Keratinocyte (primary cell): Measurements from ENCODE around the gene OR6C70. TPM values are rescaled to one million over a fixed set of nuclear protein-coding genes. Genes with fewer than 3 reads are reported as not detected.

Experiments used
- DNase-seq: peaks from one replicate; pipeline ENCODE4 v3.0.0-alpha.2; 2011; ENCODE audit warnings: low read depth, missing footprints, low spot score
- FAIRE-seq: peaks from 2 replicates; lab custom pipeline; 2011; peaks lifted over from hg19 to GRCh38; lab: Jason Lieb, UNC
- H2AFZ ChIP-seq: 2 replicates; pipeline ENCODE4 v1.6.0; 2012; ENCODE audit warnings: low read length, control low read depth, inconsistent platforms; ENCODE audit not compliant: control insufficient read depth
- H3K27ac ChIP-seq: 2 replicates; pipeline ENCODE4 v1.5.1; 2011; ENCODE audit warnings: low read length; ENCODE audit not compliant: control insufficient read depth, insufficient read depth
- H3K27me3 ChIP-seq: 3 replicates; pipeline ENCODE4 v1.6.0; 2011; ENCODE audit warnings: low read length; ENCODE audit not compliant: control insufficient read depth, insufficient read depth; ENCODE audit errors: extremely low read depth
- H3K36me3 ChIP-seq, 2 experiments: 2 replicates in 1 of 2; 3 replicates in 1 of 2; pipeline ENCODE4 v1.5.1; 2011; ENCODE audit warnings: low read length in 2 of 2, mild to moderate bottlenecking in 1 of 2; ENCODE audit not compliant: control insufficient read depth in 2 of 2, insufficient read depth in 2 of 2; ENCODE audit errors: extremely low read depth in 1 of 2
- H3K4me1 ChIP-seq: 3 replicates; pipeline ENCODE4 v1.5.1; 2011; ENCODE audit warnings: low read length; ENCODE audit not compliant: control insufficient read depth, insufficient read depth; ENCODE audit errors: extremely low read depth
- H3K4me2 ChIP-seq: 3 replicates; pipeline ENCODE4 v1.6.0; 2011; ENCODE audit warnings: low read depth, low read length; ENCODE audit not compliant: control insufficient read depth, insufficient read depth; ENCODE audit errors: extremely low read depth
- H3K4me3 ChIP-seq, 3 experiments: fragments of 200-600 bp in 1 of 3; sonication (generic) in 1 of 3; 2 replicates in 2 of 3; 3 replicates in 1 of 3; pipeline ENCODE4 v1.5.1; 2011 to 2016; ENCODE audit warnings: low read length in 3 of 3, mild to moderate bottlenecking in 3 of 3, control low read depth in 2 of 3, inconsistent platforms in 1 of 3, low read depth in 1 of 3, mixed read lengths in 1 of 3, mixed run types in 1 of 3, moderate library complexity in 1 of 3; ENCODE audit not compliant: control insufficient read depth in 2 of 3, insufficient read depth in 2 of 3; ENCODE audit errors: extremely low read depth in 1 of 3
- H3K79me2 ChIP-seq: 2 replicates; pipeline ENCODE4 v1.6.0; 2012; ENCODE audit warnings: low read length; ENCODE audit not compliant: control insufficient read depth, insufficient read depth
- H3K9ac ChIP-seq: 3 replicates; pipeline ENCODE4 v1.6.0; 2011; ENCODE audit warnings: low read length; ENCODE audit not compliant: control insufficient read depth, insufficient read depth; ENCODE audit errors: extremely low read depth
- H3K9me1 ChIP-seq: 3 replicates; pipeline ENCODE4 v1.6.0; 2011; ENCODE audit warnings: low read length; ENCODE audit not compliant: control insufficient read depth, insufficient read depth; ENCODE audit errors: extremely low read depth
- H3K9me3 ChIP-seq: 2 replicates; pipeline ENCODE4 v1.5.1; 2012; ENCODE audit warnings: low read depth, low read length; ENCODE audit not compliant: control insufficient read depth
- H4K20me1 ChIP-seq: 3 replicates; pipeline ENCODE4 v1.6.0; 2011; ENCODE audit warnings: low read length; ENCODE audit not compliant: control insufficient read depth, insufficient read depth; ENCODE audit errors: extremely low read depth
- CTCF ChIP-seq, 3 experiments: IDR thresholded peaks in 1 of 3; conservative IDR thresholded peaks in 1 of 3; optimal IDR thresholded peaks in 1 of 3; 2 replicates in 2 of 3; 3 replicates in 1 of 3; pipeline versions ENCODE3 to v1.5.1; 2011; ENCODE audit warnings: low read length in 3 of 3, mild to moderate bottlenecking in 3 of 3, moderate library complexity in 2 of 3, control low read depth in 1 of 3, inconsistent platforms in 1 of 3; ENCODE audit not compliant: insufficient read depth in 2 of 3; ENCODE audit errors: extremely low read depth in 1 of 3
- EZH2 ChIP-seq: IDR thresholded peaks from one replicate; pipeline ENCODE4 v1.6.1; 2012; ENCODE audit warnings: inconsistent platforms, mild to moderate bottlenecking, low read length, moderate library complexity
- dilution Hi-C: fragments of 300-500 bp; cut with MboI; formaldehyde crosslinking; loops from one replicate; pipeline ENCODE4 v1.7.0; 2020; ENCODE audit warnings: low sequenced_read_pairs; ENCODE audit not compliant: extremely low pct_ligation_motif_present
- polyA plus RNA-seq, 5 experiments: library from polyadenylated mRNA; depleted of rRNA in 3 of 5; stranded (reverse) in 3 of 5; stranded (forward) in 1 of 5; unstranded in 1 of 5; fragments of >200 nt; gene quantifications; 1 replicate in 1 of 5; 2 replicates in 3 of 5; 3 replicates in 1 of 5; pipeline versions ENCODE4 v1.2.1 to v1.2.3, GENCODE V29; 2011 to 2012; ENCODE audit warnings: missing spikeins in 2 of 5, low read depth in 1 of 5, low replicate concordance in 1 of 5

The OR6C70 gene
- polyA plus RNA-seq, 1 donor (not counting 4 experiments of a cell fraction or from before 2014, with no cell fraction given), result not detected

- Histone ChIP-seq H3K36me3 (no peaks in the 10 kb centered on the region), H3K79me2 (no peaks in the 10 kb centered on the region), H4K20me1 (no peaks in the 10 kb centered on the region), H3K4me2 (no peak overlapping the region), H2AFZ (no peak overlapping the region), H3K9me1 (no peaks in the 10 kb centered on the region), H3K4me1 (no peaks in the 10 kb centered on the region), H3K9me3 (no peaks in the 10 kb centered on the region), H3K4me3 (no peak overlapping the region), H3K27me3 (no peaks in the 10 kb centered on the region), H3K9ac (no peak overlapping the region), H3K27ac (no peak overlapping the region)
- dilution Hi-C loops, result no loop called here
- FAIRE-seq (no peak), DNase-seq (no peak)
- TF ChIP-seq CTCF (optimal IDR thresholded peaks at IDR 0.05 in 1 of 3, IDR thresholded peaks at IDR 0.05 in 1 of 3, conservative IDR thresholded peaks at IDR 0.05 in 1 of 3; ENCODE audit: extremely low read depth in 1 of 3, insufficient read depth in 2 of 3, low read length in 3 of 3), result no peak
- no peak for TF ChIP-seq EZH2
Measured at GRCh38 chr12:55472264-55472663, 2.3 kb upstream of the OR6C70 start.

GRCh38 chr12:55469291-55469690 lies 647 bp downstream of the OR6C70 start:
- FAIRE-seq, result no peak
- Histone ChIP-seq H3K27ac (no peak overlapping the region), H3K9me1 (no peaks in the 10 kb centered on the region), H3K9ac (no peak overlapping the region), H4K20me1 (no peaks in the 10 kb centered on the region), H3K4me1 (no peaks in the 10 kb centered on the region), H3K4me2 (no peak overlapping the region), H3K9me3 (no peaks in the 10 kb centered on the region), H2AFZ (no peak overlapping the region), H3K79me2 (no peaks in the 10 kb centered on the region), H3K4me3 (no peak overlapping the region), H3K36me3 (no peaks in the 10 kb centered on the region), H3K27me3 (no peaks in the 10 kb centered on the region)
- dilution Hi-C loops, result no loop called here
- TF ChIP-seq CTCF (optimal IDR thresholded peaks at IDR 0.05 in 1 of 3, IDR thresholded peaks at IDR 0.05 in 1 of 3, conservative IDR thresholded peaks at IDR 0.05 in 1 of 3; ENCODE audit: extremely low read depth in 1 of 3, insufficient read depth in 2 of 3, low read length in 3 of 3) (no peak), EZH2 (no peak)
- no peak for DNase-seq
